HEK293 (cell line): ENCODE data around the gene EDARADD.

Source experiments
- HOXC10 ChIP-seq: sonication (generic); formaldehyde crosslinking; IDR thresholded peaks from 2 replicates; pipeline ENCODE4 v1.8.1; 2023; ENCODE audit warnings: mild to moderate bottlenecking, missing genetic modification reagents
- KLF10 ChIP-seq: fragments of 450-650 bp; IDR thresholded peaks from 2 replicates; pipeline ENCODE4 v1.5.1; 2018; ENCODE audit warnings: missing biosample characterization, mild to moderate bottlenecking, missing genetic modification characterization
- ZNF157 ChIP-seq: fragments of 450-650 bp; formaldehyde crosslinking; IDR thresholded peaks from 2 replicates; pipeline ENCODE4 v1.5.1; 2016; ENCODE audit warnings: missing biosample characterization, missing genetic modification characterization
- ZNF214 ChIP-seq: fragments of 450-650 bp; formaldehyde crosslinking; IDR thresholded peaks from 2 replicates; pipeline ENCODE4 v1.5.1; 2017; ENCODE audit warnings: missing biosample characterization, mild to moderate bottlenecking, missing genetic modification characterization, borderline replicate concordance
- ZNF221 ChIP-seq: fragments of 450-650 bp; formaldehyde crosslinking; IDR thresholded peaks from 2 replicates; pipeline ENCODE4 v1.5.1; 2017; ENCODE audit warnings: missing biosample characterization, missing genetic modification characterization, borderline replicate concordance
- ZNF23 ChIP-seq: fragments of 450-650 bp; formaldehyde crosslinking; IDR thresholded peaks from 2 replicates; pipeline ENCODE4 v1.5.1; 2016; ENCODE audit warnings: missing biosample characterization, missing genetic modification characterization, borderline replicate concordance
- ZNF311 ChIP-seq: fragments of 450-650 bp; formaldehyde crosslinking; IDR thresholded peaks from 2 replicates; pipeline ENCODE4 v1.5.1; 2017; ENCODE audit warnings: missing biosample characterization, missing genetic modification characterization, borderline replicate concordance
- ZNF521 ChIP-seq: fragments of 450-650 bp; formaldehyde crosslinking; IDR thresholded peaks from 2 replicates; pipeline ENCODE4 v1.5.1; 2017; ENCODE audit warnings: missing biosample characterization, mild to moderate bottlenecking, missing genetic modification characterization
- ZNF768 ChIP-seq: fragments of 450-650 bp; formaldehyde crosslinking; IDR thresholded peaks from 2 replicates; pipeline ENCODE4 v1.5.1; 2018; ENCODE audit warnings: missing biosample characterization, mild to moderate bottlenecking, missing genetic modification characterization
- ZSCAN30 ChIP-seq: fragments of 450-650 bp; IDR thresholded peaks from 2 replicates; pipeline ENCODE4 v1.5.1; 2018; ENCODE audit warnings: missing biosample characterization, mild to moderate bottlenecking, missing genetic modification characterization, moderate library complexity
- TF ChIP-seq, protein P1 (sequence below): fragments of 450-650 bp; formaldehyde crosslinking; IDR thresholded peaks from 2 replicates; pipeline ENCODE4 v1.5.1; 2016; ENCODE audit warnings: missing biosample characterization, missing genetic modification characterization
- TF ChIP-seq, protein P2 (sequence below): fragments of 450-650 bp; formaldehyde crosslinking; IDR thresholded peaks from 2 replicates; pipeline ENCODE4; 2016; ENCODE audit warnings: missing biosample characterization, missing genetic modification characterization
- TF ChIP-seq, protein P3 (sequence below): fragments of 450-650 bp; formaldehyde crosslinking; IDR thresholded peaks from 2 replicates; pipeline ENCODE4 v1.5.1; 2017; ENCODE audit warnings: missing biosample characterization, mild to moderate bottlenecking, missing genetic modification characterization, moderate library complexity
- TF ChIP-seq, protein P4 (sequence below): fragments of 450-650 bp; formaldehyde crosslinking; IDR thresholded peaks from 2 replicates; pipeline ENCODE4 v1.5.1; 2016; ENCODE audit warnings: missing biosample characterization, missing genetic modification characterization, low read depth

DNA sequence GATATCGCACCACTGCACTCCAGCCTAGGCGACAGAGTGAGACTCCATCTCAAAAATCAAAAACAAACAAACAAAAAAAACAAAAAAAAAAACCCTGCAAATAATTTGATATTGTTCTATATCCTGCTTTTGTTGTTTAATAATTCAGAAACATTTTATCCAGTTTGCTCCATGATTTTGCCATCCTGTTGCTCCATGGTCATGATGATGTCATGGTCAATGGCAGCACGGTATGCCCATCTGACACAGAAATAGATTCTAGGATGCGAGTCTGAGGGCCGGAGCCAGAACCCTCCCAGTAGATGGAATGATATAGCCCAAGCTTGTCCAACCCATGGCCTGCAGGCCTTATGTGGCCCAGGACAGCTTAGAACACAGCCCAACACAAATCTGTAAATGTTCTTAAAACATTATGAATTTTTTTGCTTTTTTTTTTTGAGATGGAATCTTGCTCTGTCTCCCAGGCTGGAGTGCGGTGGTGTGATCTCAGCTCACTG lies 39.8 kb downstream of the EDARADD start:
- TF ChIP-seq, protein P1, sequence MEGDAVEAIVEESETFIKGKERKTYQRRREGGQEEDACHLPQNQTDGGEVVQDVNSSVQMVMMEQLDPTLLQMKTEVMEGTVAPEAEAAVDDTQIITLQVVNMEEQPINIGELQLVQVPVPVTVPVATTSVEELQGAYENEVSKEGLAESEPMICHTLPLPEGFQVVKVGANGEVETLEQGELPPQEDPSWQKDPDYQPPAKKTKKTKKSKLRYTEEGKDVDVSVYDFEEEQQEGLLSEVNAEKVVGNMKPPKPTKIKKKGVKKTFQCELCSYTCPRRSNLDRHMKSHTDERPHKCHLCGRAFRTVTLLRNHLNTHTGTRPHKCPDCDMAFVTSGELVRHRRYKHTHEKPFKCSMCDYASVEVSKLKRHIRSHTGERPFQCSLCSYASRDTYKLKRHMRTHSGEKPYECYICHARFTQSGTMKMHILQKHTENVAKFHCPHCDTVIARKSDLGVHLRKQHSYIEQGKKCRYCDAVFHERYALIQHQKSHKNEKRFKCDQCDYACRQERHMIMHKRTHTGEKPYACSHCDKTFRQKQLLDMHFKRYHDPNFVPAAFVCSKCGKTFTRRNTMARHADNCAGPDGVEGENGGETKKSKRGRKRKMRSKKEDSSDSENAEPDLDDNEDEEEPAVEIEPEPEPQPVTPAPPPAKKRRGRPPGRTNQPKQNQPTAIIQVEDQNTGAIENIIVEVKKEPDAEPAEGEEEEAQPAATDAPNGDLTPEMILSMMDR (tag by site-specific recombination) = no peak
- no peak for TF ChIP-seq ZNF311
- no peak for TF ChIP-seq ZNF768 (tag by site-specific recombination)
- TF ChIP-seq, protein P2, sequence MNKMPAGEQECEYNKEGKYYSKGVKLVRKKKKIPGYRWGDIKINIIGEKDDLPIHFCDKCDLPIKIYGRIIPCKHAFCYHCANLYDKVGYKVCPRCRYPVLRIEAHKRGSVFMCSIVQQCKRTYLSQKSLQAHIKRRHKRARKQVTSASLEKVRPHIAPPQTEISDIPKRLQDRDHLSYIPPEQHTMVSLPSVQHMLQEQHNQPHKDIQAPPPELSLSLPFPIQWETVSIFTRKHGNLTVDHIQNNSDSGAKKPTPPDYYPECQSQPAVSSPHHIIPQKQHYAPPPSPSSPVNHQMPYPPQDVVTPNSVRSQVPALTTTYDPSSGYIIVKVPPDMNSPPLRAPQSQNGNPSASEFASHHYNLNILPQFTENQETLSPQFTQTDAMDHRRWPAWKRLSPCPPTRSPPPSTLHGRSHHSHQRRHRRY (tag by site-specific recombination) = no peak
- TF ChIP-seq ZNF157 (tag by site-specific recombination) = no peak
- TF ChIP-seq ZNF23 (tag by site-specific recombination) = no peak
- TF ChIP-seq, protein P3, sequence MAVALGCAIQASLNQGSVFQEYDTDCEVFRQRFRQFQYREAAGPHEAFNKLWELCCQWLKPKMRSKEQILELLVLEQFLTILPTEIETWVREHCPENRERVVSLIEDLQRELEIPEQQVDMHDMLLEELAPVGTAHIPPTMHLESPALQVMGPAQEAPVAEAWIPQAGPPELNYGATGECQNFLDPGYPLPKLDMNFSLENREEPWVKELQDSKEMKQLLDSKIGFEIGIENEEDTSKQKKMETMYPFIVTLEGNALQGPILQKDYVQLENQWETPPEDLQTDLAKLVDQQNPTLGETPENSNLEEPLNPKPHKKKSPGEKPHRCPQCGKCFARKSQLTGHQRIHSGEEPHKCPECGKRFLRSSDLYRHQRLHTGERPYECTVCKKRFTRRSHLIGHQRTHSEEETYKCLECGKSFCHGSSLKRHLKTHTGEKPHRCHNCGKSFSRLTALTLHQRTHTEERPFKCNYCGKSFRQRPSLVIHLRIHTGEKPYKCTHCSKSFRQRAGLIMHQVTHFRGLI = no peak
- no peak for TF ChIP-seq HOXC10 (CRISPR knock-in tag)
- no peak for TF ChIP-seq KLF10 (tag by site-specific recombination)
- TF ChIP-seq, protein P4, sequence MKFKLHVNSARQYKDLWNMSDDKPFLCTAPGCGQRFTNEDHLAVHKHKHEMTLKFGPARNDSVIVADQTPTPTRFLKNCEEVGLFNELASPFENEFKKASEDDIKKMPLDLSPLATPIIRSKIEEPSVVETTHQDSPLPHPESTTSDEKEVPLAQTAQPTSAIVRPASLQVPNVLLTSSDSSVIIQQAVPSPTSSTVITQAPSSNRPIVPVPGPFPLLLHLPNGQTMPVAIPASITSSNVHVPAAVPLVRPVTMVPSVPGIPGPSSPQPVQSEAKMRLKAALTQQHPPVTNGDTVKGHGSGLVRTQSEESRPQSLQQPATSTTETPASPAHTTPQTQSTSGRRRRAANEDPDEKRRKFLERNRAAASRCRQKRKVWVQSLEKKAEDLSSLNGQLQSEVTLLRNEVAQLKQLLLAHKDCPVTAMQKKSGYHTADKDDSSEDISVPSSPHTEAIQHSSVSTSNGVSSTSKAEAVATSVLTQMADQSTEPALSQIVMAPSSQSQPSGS (tag by site-specific recombination) = peak; percentile 72
- TF ChIP-seq ZNF221 = no peak
- TF ChIP-seq ZSCAN30 = no peak
- no peak for TF ChIP-seq ZNF521 (tag by site-specific recombination)
- TF ChIP-seq ZNF214 (tag by site-specific recombination) = no peak
